Anterior cingulate cortex (tissue), 58 donors: ENCODE data around the gene RPL32.
"Not testable (repeated sequence)": the region's sequence is repeated elsewhere in the genome, so short reads cannot be mapped to it uniquely, and the experiment has no call there.

Experiments used
- DNase-seq, 58 donors: peaks; one replicate each; lab custom pipeline; 2025; lab: John Stamatoyannopoulos, UW

The RPL32 gene

DNA sequence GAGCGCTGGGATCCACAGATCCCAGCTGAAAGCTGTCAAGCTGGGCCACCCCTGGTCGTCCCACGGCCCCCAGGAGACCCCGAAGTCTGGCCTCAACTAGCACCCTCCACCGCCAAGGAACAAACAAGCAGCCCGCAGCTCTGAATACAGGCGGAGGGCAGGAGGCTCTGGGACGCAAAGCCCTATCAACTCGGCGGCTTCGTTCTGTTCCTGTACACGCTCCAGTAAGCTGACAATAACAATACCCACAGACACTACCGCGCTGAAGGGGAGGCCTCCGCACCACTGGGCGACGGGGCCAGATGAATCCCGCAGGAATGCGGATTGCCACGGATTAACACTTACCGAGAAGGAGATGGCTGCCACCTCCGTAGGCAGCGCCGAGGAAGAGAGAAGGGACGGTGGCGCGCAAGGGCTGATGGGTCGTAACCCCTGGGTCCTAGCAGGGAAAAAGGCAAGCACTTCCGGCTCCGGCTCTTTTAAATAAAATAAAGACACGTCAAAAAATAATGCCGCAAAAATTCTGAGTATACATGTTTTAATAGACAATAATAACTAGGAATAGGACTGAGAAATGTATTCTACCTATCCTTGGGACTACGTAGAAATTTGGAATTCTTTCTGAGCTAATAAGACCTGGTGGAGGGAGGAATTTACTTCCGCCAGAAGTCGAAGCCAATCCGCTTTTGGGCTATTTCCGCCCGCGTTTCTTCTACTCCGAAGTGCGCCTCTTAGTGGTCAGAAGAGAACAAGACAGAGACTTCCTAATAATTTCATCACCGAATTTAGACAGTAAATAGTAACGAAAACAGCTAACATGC lies at the start of gene RPL32:
Gene RPL32 (minus strand): TSS at position 417 of the 821 bp plus-strand sequence. CDS start 1,328 bp downstream, outside the sequence.
- peak in 57 of 58 donors; percentile 22 to 90 (median 77) for DNase-seq

DNA sequence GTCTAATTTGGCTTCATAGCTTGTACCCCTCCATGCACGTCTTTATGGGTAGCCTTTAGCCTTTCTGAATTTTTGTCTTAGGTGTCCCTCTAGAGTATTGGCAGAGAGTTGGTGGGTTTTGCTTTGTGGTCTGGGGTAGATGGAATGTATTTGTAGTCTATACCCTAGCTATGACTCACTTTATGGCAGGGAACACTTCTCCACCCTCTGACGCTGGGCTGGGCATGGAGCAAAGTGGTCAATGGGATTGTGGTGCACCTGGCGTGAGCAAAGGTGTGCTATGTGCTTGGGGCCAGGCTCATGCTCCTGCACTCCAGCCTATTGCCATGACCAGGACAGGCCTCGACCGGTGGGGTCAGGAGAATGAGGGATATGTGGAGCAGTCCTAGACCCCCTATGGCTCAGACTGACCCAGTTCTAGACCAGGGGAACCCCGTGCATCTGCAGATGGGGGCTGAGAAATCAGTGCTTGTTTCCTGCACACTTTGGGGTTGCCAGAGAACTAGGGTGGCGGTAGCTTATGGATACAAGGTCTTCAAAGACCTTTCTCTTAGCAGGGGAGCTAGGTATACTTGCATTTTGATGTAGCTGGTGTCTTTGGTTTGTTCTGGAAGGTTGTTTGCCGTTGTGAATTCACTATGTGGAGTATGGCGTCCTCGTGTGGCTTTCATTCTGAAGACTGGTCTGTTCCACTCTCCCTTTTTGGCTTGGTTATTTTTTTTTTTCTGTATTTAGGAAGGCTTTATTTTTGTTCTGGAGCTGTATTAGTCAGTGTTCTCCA lies 49.4 kb upstream of the RPL32 start:
- DNase-seq = no peak

DNA sequence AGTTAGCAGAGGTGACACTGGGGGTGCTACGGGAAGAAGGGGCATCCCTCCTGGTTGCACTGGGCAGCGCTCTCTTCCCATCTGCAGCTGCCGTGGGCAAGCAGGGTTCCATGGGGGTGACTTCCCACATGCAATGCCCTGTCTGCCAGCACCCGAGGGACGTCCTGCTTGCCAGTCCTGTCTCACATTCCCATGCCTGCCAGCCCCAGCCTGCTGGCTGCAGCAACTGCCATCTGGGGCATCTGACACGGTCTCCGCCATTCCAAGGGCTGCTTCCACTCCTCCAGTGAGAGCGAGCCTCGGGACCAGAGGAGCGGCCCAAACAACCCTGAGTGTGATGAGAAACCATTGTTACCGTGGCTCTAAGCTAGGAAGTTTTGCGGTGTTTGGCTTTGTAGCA lies 45.4 kb upstream of the RPL32 start:
- DNase-seq = peak in 1 of 58 donors; percentile 13

DNA sequence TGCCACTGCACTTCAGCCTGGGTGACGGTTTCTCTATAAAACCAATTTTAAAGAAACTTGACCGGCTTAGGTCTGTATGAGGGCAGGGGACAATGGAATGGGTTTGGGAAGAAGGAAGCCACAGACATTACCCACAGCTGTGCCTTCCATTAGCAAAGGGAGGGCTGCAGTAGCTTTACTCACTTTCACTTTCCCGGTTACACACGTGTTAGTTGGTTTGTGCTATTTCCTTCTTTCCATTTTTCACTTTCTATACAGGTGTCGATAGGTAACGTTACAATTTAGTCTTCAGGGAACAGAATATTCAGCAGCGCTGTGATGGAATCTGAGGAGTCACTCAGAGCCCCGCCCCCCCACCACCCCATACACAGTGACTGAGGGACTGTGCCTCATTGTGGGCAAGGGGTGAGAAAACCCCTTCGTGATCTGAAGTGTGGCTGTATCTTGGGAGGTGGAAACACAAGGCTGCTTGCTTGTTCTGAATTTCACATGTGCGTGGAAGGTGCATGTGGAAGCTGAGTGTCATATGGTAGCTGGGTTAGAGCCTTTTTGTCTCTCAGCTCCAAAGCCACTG lies 44.8 kb upstream of the RPL32 start:
- no peak for DNase-seq

DNA sequence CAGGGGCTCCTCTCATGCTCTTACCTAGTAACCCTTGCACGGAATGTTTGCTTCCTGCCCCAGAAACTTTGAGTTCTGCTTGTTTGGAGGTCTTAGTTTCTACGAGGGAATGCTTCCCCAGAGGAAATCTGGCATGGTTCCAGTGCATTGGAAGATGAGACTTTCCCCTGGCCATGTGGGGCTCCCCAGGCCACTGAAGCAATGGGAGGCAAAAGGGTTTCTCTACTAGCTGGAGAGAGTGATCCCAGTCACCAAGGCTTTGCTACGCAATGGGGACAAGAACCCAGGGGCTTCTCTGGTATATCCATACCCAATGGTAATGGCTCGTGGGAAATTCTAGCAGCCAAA lies 44.2 kb upstream of the RPL32 start:
- no peak for DNase-seq

DNA sequence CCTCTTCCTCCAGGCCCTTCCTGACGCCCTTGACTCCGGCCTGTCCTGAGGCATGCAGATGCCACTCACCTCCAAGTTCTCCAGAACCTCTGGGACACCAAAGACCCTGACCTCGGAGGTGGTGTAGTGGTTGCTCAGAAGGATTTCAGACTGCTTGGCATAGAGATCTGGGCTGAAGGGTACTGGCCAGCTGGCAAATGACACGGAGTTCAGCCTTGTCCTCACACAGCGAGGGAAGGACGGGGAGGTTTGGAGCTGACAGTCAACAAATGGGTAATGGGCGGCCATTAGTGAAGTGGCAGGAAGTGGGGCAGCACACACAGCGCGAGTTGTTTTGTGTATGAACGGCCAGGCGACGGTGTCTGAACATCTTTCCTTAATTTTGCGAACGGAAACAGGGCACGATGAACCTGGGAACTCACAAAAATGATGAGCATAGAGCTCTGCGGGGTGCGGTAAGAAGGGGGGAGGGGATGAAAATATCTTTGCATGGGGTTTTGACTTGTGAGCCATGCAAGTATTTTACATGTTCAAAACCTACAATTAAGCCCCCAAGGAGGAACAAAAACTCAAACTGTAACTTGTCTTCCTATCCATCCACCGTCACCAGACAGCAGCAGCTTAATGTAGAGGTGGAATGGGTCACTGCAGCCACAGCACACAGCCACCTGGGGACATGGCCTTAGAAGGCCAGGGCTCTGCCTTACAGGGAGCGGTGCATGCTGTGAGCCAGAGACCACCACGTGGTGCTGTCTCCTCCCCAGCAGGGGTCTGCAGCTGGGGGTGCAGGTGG lies 43.6 kb upstream of the RPL32 start:
- DNase-seq = peak in 6 of 58 donors; percentile 12 to 28 (median 24)

DNA sequence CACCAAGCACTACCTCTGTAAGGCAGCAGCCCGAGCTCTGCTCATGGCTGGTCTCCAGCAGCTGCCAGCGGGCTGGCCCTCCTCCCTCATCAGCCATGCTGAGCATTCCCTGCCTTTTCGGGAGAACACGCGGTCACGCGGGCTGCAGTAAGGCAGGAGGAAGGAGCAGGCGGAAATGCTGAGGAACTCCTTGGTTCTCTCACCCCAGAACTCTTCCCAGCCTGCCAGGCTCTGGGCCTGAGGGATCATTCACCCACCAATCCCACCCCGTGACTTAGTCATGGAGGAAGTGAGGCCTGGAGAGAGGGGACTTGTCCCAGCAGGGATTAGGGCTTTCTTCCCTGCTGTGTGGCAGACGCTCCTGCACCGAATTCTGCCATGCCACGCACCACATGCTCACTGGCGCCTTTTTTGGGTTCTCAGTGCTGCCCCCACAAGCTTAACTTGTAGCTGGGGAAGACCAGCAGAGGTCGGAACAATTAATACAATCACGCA lies 42.9 kb upstream of the RPL32 start:
- DNase-seq = peak in 53 of 58 donors; percentile 30 to 87 (median 67)

DNA sequence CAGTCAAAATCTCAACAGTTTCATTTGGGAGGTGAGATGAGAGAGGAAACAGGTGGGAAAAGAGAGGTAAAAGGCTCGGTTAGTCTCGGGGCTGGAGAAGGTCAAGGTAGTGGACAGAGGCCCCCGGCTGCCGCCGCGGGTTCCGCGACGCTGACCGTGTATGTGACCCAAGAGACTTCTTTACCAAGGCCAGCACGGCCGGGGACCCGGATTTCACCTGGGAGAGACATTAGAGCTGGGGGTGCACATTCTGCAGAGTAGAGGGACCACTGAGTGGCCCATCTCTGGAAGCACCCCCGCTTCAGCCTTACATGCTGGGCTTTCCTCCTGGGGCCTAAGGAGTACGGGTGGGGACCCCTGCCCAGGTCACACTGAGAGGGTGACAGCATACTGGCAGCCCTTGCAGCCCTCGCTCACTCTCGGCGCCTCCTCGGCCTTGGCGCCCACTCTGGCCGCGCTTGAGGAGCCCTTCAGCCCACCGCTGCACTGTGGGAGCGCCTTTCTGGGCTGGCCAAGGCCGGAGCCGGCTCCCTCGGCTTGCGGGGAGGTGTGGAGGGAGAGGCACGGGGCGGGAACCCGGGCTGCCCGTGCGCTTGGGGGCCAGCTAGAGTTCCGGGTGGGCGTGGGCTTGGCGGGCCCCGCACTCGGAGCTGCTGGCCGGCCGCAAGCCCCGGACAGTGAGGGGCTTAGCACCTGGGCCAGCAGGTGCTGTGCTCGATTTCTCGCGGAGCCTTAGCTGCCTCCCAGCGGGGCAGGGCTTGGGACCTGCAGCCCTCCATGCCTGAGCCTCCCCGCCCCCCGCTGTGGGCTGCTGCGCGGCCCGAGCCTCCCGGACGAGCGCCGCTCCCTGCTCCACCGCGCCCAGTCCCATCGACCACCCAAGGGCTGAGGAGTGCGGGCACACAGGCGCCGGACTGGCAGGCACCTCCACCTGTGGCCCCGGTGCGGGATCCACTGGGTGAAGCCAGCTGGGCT lies 41.3 kb upstream of the RPL32 start:
- no peak for DNase-seq

DNA sequence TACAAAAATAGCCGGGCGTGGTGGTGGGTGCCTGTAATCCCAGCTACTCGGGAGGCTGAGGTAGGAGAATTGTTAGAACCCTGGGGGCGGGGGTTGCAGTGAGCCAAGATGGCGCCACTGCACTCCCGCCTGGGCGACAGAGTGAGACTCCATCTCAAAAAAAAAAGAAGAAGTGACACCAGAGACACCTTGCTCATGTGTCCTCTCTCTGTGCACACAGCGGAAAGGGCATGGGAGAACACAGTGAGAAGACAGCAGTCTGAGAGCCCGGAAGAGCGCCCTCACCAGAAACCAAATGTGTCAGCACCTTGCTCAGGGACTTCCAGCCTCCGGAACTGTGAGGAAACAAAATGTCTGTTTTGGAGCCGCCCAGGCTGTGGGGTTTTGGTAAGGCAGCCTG lies 40.5 kb upstream of the RPL32 start:
- DNase-seq = not testable (repeated sequence)

DNA sequence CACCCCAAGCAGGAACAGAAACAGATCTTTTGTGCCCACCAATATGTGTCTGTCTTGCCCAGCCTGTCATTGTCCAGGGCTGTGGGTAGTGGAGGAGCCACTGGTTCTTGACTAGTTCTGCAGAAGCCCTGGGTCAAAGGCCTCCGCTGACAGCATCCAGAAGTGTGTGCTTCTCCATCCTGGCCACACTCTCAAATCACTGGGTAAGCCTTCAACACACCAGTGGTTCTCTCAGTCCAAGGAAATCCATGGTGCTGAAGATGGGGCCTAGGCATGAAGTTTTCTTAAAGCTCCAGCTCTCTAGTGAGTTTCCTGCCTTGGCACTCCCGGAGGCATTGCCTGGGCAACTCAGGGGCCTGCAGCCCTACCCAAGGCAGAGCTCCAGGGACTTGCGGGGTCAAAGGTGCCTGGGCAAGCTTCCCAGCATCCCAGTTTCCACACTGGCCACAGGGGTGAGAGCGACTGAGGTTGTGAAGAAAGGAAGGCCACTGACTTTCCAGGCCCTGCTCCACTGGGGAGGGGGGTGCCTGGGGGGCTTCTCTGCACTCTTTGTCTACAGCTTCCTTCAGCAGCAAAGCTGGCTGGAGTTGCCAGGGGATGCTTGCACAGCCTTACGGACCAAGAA lies 37.9 kb upstream of the RPL32 start:
- DNase-seq = peak in 39 of 58 donors; percentile 14 to 76 (median 38)

DNA sequence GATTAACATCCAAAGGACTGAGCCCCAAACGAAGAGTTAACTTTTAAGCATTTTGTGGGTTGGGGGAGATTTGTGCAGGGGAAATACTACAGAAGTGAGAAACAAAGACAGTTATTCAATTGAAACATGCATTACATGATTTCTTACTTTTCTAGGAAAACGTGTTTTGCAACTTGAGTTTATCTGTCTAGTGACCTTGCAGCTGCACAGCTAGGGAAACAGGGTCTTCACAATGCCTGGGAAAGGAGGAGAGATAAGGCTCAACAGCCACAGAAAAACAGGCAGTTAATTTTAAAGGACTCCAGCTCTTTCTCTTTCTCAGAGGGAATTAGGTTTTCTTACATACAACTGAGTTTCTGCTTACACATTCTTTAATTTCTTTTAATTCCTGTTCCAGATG lies 37.4 kb upstream of the RPL32 start:
- not testable (repeated sequence) for DNase-seq

DNA sequence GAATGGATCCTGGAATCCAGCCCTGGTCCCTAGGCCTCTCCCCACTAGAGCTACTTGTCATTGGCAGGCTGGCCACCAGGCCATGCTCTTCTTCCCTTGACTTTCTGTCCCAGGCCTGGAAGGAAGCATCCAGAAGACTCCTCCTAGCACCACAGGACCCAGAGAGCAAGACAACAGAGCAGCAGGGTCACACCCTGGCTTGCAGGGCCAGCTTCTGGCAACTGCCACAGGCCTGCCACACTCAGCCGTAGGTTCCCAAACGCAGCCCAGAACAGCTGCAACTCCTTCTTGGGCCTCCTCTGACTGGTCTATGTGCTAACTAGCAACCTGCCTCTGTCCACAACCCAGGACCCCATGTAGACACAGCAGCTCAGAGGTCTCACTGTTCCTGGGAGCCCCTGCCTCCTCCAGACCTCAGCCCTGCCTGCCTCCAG lies 36.8 kb upstream of the RPL32 start:
- DNase-seq = no peak

DNA sequence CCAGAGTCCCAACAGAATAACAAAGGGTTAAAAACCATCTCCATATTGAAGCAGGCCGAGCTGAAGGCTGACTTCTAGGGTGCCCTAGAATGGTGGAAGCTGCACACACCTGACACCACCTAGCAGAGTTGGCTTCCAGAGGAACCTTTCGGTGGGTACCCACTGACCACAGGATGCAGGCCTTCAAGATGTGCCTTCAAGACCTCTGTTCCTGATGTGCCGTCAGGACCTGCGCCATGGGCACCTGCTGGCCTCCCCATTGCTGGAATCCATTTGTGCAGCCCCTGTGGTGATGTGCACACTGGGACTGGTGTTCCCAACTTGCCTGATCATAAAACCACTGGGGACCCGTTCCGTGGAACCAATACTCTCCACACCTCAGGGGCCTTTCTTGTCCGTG lies 35.7 kb upstream of the RPL32 start:
- no peak for DNase-seq

DNA sequence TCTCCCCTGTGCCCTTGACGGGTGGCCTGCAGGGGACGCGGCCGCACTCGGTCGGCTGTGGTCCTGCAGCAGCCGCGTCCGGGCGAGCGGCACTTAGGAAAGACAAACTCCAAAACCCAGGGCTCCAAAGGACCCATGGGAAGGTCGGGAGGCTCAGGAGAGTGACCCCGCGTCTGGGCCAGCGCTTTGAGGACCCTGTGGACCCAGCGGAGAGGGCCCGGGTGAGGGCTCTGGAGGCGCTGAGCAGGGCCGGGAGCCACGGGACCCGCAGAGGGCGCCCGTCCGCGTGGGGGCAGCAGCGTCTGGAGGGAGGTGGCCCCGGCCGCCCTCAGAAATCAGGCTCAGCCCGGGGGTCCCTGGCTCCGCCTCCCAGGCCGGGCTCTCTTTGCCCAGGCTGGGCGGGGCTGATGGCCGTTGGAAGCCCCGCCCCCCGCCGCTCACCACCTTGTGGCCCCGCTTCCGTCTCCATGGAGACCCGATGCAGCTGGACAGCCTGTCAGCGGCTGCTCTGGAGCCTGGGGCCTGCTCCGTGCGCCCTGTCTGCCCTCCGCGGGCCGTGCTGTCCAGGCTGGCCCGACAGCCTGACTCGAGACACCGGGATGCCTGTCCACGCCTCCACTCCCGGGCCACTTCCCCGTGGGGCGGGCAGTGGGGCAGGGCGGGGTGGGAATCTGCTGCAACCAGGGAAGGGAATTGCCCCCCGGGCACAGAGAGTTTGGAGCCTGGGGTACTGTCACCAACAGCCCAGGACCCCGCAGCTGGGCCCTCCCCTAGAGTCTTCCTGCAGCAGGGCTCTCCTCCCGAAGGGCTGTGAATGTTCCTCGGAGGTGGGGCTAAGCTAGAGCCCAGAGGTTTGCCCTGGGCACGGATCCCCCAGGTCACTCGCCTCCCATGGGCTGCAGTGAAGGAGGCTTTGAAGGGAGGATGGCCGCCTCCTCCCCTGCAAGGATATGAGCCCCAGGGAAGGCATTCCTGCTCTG lies 34.8 kb upstream of the RPL32 start:
- no peak for DNase-seq

DNA sequence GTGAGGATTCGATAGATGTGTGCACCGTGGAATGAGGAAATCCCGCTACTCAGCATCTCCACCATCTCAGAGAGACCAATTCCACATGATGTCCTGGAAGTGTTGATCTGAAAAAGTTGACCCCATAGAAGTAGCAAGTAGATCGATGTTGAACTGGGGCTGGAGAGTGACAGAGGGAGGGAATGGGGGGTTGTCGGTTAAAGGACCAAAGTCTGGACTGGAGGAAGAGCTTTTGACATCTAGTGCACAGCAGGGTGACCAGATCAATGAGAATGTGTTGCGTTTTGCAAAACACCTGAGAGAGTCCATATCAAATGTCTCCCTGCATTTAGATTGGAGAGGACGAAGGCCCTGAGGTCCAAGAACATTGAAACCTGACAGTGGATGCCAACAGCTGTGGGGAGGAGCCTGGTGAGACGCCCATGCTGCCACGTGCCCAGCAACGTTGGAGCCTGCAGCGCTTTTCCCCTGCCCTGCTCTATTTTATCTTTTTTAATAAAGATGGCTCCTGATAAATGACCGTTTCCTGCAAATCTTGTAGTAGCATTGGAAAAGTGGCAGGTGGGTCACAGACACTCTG lies 30.1 kb upstream of the RPL32 start:
- no peak for DNase-seq

DNA sequence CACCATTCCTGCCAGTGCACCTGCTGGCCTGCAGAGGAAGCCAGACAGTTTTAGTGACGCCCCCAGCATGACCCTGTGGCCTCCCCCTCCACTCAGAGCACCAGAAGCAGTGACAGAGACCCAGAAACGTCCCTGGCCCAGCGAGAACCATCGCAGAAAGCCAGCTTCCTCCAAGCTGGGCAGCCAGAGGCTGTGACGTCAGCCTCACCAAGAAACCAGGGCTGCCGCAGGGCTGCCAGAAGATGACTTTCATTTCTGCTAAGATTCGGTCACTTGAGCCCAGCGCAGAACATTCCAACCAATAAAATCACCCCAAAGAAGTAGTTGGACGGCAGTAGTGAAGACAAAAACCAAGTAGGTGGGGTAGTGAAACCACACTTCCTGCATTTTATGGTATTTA lies 29.6 kb upstream of the RPL32 start:
- peak in 1 of 58 donors; percentile 18 for DNase-seq

DNA sequence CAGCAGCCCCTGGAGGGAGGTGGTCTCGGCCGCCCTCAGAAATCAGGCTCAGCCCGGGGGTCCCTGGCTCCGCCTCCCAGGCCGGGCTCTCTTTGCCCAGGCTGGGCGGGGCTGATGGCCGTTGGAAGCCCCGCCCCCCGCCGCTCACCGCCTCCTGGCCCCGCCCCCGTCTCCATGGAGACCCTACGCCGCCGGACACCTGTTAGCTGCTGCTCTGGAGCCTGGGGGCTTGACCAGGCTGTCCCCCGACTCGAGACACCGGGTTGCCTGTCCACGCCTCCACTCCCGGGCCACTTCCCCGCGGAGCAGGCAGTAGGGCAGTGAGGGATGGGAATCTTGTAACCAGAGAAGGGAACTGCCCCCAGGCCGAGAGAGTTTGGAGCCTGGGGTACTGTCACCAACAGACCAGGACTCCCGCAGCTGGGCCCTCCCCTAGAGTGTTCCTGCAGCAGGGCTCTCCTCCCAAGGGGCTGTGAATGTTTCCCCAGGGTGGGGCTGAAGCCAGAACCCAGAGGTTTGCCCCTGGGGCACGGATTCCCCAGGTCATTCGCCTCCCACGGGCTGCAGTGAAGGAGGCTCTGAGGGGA lies 27.8 kb upstream of the RPL32 start:
- DNase-seq = peak in 5 of 58 donors; percentile 11 to 39 (median 13)
